Endothelial cell of umbilical vein (primary cell): ENCODE results near the gene HOXA2. TPM values are rescaled to one million over a fixed set of nuclear protein-coding genes. Genes with fewer than 3 reads are reported as not detected.

Source experiments
- BruUV-seq: library from RNA; stranded (reverse); fragments of 400-500 nt; replicated peaks from 2 replicates; lab custom pipeline; 2021; lab: Mats Ljungman, UMichigan
- CTCF ChIA-PET: fragments of 300-600, 350-600 bp; sonication (Branson Sonifier 250); formaldehyde crosslinking; loops from one replicate; lab custom pipeline; 2021; ENCODE audit warnings: antibody characterized with exemption, inconsistent platforms; lab: Charles Lee
- POLR2A ChIA-PET: fragments of 300-600, 350-600 bp; sonication (Branson Sonifier 250); formaldehyde crosslinking; loops from one replicate; lab custom pipeline; 2021; ENCODE audit warnings: antibody characterized with exemption, inconsistent platforms; lab: Charles Lee
- DNase-seq: peaks from one replicate; pipeline ENCODE4 v3.0.0-alpha.2; 2011; ENCODE audit warnings: low read depth, low spot score
- FAIRE-seq: peaks from 2 replicates; lab custom pipeline; 2011; peaks lifted over from hg19 to GRCh38; lab: Jason Lieb, UNC
- H2AFZ ChIP-seq: 2 replicates; pipeline ENCODE4 v1.6.0; 2012; ENCODE audit warnings: low read depth, low read length, control low read depth, inconsistent platforms
- H3K27ac ChIP-seq: 2 replicates; pipeline ENCODE4 v1.5.1; 2011; ENCODE audit warnings: low read depth, mild to moderate bottlenecking, control low read depth, low read length, moderate library complexity; ENCODE audit not compliant: insufficient read depth
- H3K27me3 ChIP-seq, 2 experiments: 2 replicates each; pipeline versions ENCODE4 v1.6.0 to v1.6.1; 2011; ENCODE audit warnings: low read length in 2 of 2, mixed read lengths in 1 of 2; ENCODE audit not compliant: control insufficient read depth in 2 of 2, insufficient read depth in 2 of 2
- H3K36me3 ChIP-seq, 2 experiments: 2 replicates in 1 of 2; 3 replicates in 1 of 2; pipeline ENCODE4 v1.5.1; 2011; ENCODE audit warnings: low read length in 2 of 2, mild to moderate bottlenecking in 1 of 2, moderate library complexity in 1 of 2; ENCODE audit not compliant: control insufficient read depth in 2 of 2, insufficient read depth in 2 of 2; ENCODE audit errors: extremely low read depth in 1 of 2
- H3K4me1 ChIP-seq: 3 replicates; pipeline ENCODE4 v1.5.1; 2011; ENCODE audit warnings: mild to moderate bottlenecking, low read length; ENCODE audit not compliant: control insufficient read depth, insufficient read depth; ENCODE audit errors: extremely low read depth
- H3K4me2 ChIP-seq: 2 replicates; pipeline ENCODE4 v1.6.1; 2011; ENCODE audit warnings: low read length, control low read depth, mixed read lengths; ENCODE audit not compliant: insufficient read depth
- H3K4me3 ChIP-seq, 3 experiments: fragments of 200-600 bp in 1 of 3; sonication (generic), shearing (Covaris generic) in 1 of 3; replicated peaks in 1 of 3; 2 replicates each; pipeline ENCODE4 v1.5.1; 2011 to 2016; ENCODE audit warnings: control low read depth in 3 of 3, low read length in 3 of 3, mild to moderate bottlenecking in 2 of 3, inconsistent platforms in 1 of 3, low read depth in 1 of 3, moderate library complexity in 1 of 3; ENCODE audit not compliant: insufficient read depth in 1 of 3
- H3K79me2 ChIP-seq: 2 replicates; pipeline ENCODE4 v1.6.0; 2012; ENCODE audit warnings: low read length, inconsistent platforms; ENCODE audit not compliant: control insufficient read depth, insufficient read depth
- H3K9ac ChIP-seq: replicated peaks from 2 replicates; pipeline ENCODE3; 2011; ENCODE audit warnings: low read length, control low read depth; ENCODE audit not compliant: insufficient read depth; ENCODE audit errors: extremely low read depth
- H3K9me1 ChIP-seq: replicated peaks from 3 replicates; pipeline ENCODE4 v1.6.0; 2011; ENCODE audit warnings: mild to moderate bottlenecking, low read length; ENCODE audit not compliant: control insufficient read depth, insufficient read depth; ENCODE audit errors: extremely low read depth
- H3K9me3 ChIP-seq: replicated peaks from 2 replicates; pipeline ENCODE4 v1.5.1; 2012; ENCODE audit warnings: low read length, inconsistent platforms; ENCODE audit not compliant: control insufficient read depth, insufficient read depth
- H4K20me1 ChIP-seq: replicated peaks from 2 replicates; pipeline ENCODE3; 2011; ENCODE audit warnings: mild to moderate bottlenecking, low read length; ENCODE audit not compliant: control insufficient read depth, insufficient read depth; ENCODE audit errors: extremely low read depth
- EZH2 ChIP-seq: IDR thresholded peaks from 2 replicates; pipeline ENCODE4 v1.6.1; 2012; ENCODE audit warnings: borderline replicate concordance, low read depth, mild to moderate bottlenecking, moderate library complexity, low read length, inconsistent platforms; ENCODE audit not compliant: severe bottlenecking
- FOS ChIP-seq: IDR thresholded peaks from 2 replicates; pipeline ENCODE4 v1.6.1; 2011; ENCODE audit warnings: mild to moderate bottlenecking, low read length, moderate library complexity, borderline replicate concordance; ENCODE audit not compliant: insufficient read depth
- GATA2 ChIP-seq: IDR thresholded peaks from 2 replicates; pipeline ENCODE4 v1.7.0; 2011; ENCODE audit warnings: low read depth, mild to moderate bottlenecking, moderate library complexity, mixed read lengths, low read length; ENCODE audit not compliant: insufficient read length, insufficient read depth
- JUN ChIP-seq: IDR thresholded peaks from 2 replicates; pipeline ENCODE4 v1.6.1; 2011; ENCODE audit warnings: borderline replicate concordance, low read depth; ENCODE audit not compliant: insufficient read length, insufficient read depth
- MYC ChIP-seq: IDR thresholded peaks from one replicate; pipeline ENCODE4 v1.6.1; 2011; ENCODE audit warnings: mild to moderate bottlenecking, low read depth, low read length
- POLR2A ChIP-seq: IDR thresholded peaks from 2 replicates; pipeline ENCODE4 v1.6.1; 2012; ENCODE audit warnings: low read depth, mild to moderate bottlenecking, control low read depth, low read length
- POLR2AphosphoS5 ChIP-seq: IDR thresholded peaks from 2 replicates; pipeline ENCODE4 v1.6.1; 2012; ENCODE audit warnings: low read depth, mild to moderate bottlenecking, control low read depth, low read length, moderate library complexity; ENCODE audit not compliant: insufficient read depth
- dilution Hi-C: fragments of 300-500 bp; cut with MboI; formaldehyde crosslinking; loops from one replicate; pipeline ENCODE4 v1.15.0; 2019; ENCODE audit warnings: low sequenced_read_pairs; ENCODE audit not compliant: extremely low pct_ligation_motif_present
- intact Hi-C: fragments of 100-400 bp; cut with micrococcal nuclease; formaldehyde crosslinking; loops from one replicate; pipeline ENCODE4 v1.10.0; 2022
- polyA plus RNA-seq, 4 experiments: library from polyadenylated mRNA; depleted of rRNA in 3 of 4; stranded (reverse) in 3 of 4; unstranded in 1 of 4; fragments of >200 nt; gene quantifications; 2 replicates each; pipeline versions ENCODE4 v1.2.1 to v1.2.3, GENCODE V29; 2011 to 2012; ENCODE audit warnings: missing spikeins in 1 of 4
- total RNA-seq: library from RNA; stranded (reverse); gene quantifications from 2 replicates; pipeline ENCODE4 v1.2.3, GENCODE V29; 2021
- TF ChIP-seq, protein P1 (sequence below): IDR thresholded peaks from 2 replicates; pipeline ENCODE4 v1.6.1; 2011; ENCODE audit not compliant: insufficient read depth, insufficient read length
- TF ChIP-seq, protein P2 (sequence below), 2 donors: IDR thresholded peaks; 1 replicate in 1 of 2; 2 replicates in 1 of 2; pipeline ENCODE4 v1.5.1; 2011; ENCODE audit warnings: low read length in 2 of 2, mild to moderate bottlenecking in 2 of 2, moderate library complexity in 2 of 2, control low read depth in 1 of 2, inconsistent platforms in 1 of 2, low read depth in 1 of 2; ENCODE audit not compliant: insufficient read depth in 1 of 2; ENCODE audit errors: extremely low read depth in 1 of 2

The HOXA2 gene
- total and polyA plus RNA-seq, 2 donors (not counting 3 experiments of a cell fraction or from before 2014, with no cell fraction given), result 1.6 to 2.3 TPM

GRCh38 chr7:27064661-27065060 is 37.8 kb downstream of the HOXA2 start:
- no peaks in the 10 kb centered on the region for H3K79me2 ChIP-seq
- no peak overlapping the region for H3K27ac ChIP-seq
- POLR2A ChIA-PET, result no interaction called here
- H3K36me3 ChIP-seq, result no peaks in the 10 kb centered on the region
- CTCF ChIA-PET, result interaction anchor here (0.9 kb wide), 1 partner anchor 214 kb away, joined by 3 read pairs; no protein-coding TSS in a partner anchor
- no peak overlapping the region for H3K4me3 ChIP-seq
- H4K20me1 ChIP-seq, result no peaks in the 10 kb centered on the region
- H3K9ac ChIP-seq, result no peak overlapping the region
- FAIRE-seq (no peak), DNase-seq (no peak)
- intact Hi-C loops (no loop called here), dilution Hi-C loops (no loop called here)
- TF ChIP-seq FOS (no peak), MYC (no peak), GATA2 (no peak), JUN (no peak), EZH2 (no peak), POLR2AphosphoS5 (no peak), POLR2A (no peak)
- TF ChIP-seq, protein P1, sequence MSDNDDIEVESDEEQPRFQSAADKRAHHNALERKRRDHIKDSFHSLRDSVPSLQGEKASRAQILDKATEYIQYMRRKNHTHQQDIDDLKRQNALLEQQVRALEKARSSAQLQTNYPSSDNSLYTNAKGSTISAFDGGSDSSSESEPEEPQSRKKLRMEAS, result no peak
- TF ChIP-seq, protein P2, sequence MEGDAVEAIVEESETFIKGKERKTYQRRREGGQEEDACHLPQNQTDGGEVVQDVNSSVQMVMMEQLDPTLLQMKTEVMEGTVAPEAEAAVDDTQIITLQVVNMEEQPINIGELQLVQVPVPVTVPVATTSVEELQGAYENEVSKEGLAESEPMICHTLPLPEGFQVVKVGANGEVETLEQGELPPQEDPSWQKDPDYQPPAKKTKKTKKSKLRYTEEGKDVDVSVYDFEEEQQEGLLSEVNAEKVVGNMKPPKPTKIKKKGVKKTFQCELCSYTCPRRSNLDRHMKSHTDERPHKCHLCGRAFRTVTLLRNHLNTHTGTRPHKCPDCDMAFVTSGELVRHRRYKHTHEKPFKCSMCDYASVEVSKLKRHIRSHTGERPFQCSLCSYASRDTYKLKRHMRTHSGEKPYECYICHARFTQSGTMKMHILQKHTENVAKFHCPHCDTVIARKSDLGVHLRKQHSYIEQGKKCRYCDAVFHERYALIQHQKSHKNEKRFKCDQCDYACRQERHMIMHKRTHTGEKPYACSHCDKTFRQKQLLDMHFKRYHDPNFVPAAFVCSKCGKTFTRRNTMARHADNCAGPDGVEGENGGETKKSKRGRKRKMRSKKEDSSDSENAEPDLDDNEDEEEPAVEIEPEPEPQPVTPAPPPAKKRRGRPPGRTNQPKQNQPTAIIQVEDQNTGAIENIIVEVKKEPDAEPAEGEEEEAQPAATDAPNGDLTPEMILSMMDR (IDR thresholded peaks at IDR 0.05; ENCODE audit: extremely low read depth in 1 of 2, insufficient read depth in 1 of 2, low read depth in 1 of 2, low read length in 2 of 2), result no peak
- no peak overlapping the region for H2AFZ ChIP-seq
- BruUV-seq, result no TSS peak
- no peaks in the 10 kb centered on the region for H3K9me1 ChIP-seq
- no peaks in the 10 kb centered on the region for H3K27me3 ChIP-seq
- no peak overlapping the region for H3K4me2 ChIP-seq
- peaks cover 5% of the 10 kb centered on the region for H3K4me1 ChIP-seq
- H3K9me3 ChIP-seq, result no peaks in the 10 kb centered on the region
